ENCODE measurements around the gene PASD1.
"Not testable (repeated sequence)": the region's sequence is repeated elsewhere in the genome, so short reads cannot be mapped to it uniquely, and the experiment has no call there.

PASD1 gene, protein sequence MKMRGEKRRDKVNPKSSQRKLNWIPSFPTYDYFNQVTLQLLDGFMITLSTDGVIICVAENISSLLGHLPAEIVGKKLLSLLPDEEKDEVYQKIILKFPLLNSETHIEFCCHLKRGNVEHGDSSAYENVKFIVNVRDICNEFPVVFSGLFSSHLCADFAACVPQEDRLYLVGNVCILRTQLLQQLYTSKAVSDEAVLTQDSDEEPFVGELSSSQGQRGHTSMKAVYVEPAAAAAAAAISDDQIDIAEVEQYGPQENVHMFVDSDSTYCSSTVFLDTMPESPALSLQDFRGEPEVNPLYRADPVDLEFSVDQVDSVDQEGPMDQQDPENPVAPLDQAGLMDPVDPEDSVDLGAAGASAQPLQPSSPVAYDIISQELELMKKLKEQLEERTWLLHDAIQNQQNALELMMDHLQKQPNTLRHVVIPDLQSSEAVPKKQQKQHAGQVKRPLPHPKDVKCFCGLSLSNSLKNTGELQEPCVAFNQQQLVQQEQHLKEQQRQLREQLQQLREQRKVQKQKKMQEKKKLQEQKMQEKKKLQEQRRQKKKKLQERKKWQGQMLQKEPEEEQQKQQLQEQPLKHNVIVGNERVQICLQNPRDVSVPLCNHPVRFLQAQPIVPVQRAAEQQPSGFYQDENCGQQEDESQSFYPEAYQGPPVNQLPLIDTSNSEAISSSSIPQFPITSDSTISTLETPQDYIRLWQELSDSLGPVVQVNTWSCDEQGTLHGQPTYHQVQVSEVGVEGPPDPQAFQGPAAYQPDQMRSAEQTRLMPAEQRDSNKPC

DNA sequence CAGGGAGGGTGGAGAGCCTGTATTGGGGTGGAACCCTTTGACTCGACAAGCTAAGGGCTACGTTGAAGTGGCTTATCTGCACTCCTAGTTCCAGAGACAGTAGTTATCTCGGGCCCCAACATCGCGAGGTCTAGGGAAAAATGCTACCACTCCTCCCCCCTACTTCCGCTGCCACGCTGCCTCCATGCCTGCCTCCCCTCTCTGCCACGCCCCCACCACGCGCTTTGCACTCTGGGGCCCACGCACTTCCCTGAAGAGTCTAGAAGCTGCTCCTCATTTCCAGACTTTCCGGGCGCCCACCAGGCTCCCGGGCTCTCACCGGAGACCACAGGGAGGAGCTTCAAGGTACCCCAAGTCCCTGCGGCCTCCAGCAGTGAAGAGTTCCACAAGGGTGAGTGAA is at the start of gene PASD1:
PASD1 (plus strand) TSS at position 227 of the 400 bp plus-strand sequence. CDS start 37,879 bp downstream, outside the sequence.
- DNase-seq, result no peak

DNA sequence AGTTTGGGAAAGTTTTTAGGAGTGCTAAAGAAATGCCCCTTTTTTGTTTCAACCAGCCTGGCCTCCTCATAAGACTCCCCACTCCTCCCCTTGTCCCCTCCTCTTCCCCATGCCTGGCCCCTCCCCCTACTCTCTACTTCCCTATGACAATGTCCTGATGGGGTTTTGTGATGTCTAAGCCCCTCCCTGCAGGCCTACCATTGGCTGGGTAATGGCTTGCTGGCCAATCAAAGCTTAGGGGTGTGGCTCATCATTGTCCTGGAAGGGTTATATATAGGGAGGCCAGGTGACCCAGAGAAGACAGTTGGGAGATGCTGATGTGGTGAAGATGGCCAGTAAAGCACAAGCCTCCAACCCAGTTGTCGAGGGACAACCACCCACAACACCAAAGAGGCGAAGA is 48.2 kb upstream of the PASD1 start:
- no peak for DNase-seq

DNA sequence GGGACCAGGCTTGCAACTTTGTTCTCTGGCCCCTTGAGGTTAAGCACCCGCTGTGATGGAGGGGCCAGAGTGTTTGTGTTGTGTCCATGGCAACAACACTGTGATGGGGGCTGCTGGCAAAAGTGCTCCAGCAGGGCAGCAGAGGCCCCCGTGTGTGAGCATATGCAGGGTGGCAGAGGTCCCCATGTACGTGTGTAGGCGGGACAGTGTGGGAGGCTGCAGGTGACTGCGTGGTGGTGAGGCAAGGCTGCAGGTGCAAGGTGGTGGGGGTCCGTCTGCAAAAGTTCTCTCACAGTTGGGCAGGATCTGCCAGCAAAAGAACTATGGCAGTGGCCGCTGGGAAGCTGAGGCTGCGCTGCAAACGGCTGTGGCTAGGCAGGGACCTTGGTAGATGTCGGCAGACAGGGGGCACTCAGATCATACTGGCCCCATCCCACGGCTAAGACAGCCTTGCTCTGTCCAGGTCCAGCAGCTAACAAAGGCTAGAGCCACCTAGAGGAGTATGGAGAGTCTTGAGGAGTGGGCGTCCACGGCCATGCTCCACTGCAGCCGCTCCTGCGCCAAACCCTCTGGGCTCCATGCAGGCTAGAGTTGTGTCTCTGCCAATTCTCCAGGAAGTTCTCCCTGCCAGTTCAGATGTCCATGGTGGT is 46.8 kb upstream of the PASD1 start:
- no peak for DNase-seq

DNA sequence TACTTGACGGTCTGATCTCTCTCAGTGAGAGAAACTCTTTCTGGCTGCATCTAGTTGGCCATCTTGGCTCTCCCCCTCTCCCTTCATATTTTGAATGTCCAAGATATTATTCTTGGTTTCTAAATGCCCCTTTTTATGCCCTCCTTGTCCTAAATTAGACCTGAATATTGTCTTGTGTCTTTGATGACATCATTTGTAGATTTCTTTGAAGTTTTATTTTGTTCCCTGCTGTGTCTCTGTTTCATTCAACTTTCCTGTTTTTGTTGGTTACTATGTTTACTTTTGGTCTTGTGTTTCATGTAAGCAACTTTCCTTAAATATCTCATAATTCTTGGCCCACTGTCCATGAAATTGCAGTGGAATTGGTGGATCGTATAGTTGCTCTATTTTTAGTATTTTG is 46.1 kb upstream of the PASD1 start:
- no peak for DNase-seq

DNA sequence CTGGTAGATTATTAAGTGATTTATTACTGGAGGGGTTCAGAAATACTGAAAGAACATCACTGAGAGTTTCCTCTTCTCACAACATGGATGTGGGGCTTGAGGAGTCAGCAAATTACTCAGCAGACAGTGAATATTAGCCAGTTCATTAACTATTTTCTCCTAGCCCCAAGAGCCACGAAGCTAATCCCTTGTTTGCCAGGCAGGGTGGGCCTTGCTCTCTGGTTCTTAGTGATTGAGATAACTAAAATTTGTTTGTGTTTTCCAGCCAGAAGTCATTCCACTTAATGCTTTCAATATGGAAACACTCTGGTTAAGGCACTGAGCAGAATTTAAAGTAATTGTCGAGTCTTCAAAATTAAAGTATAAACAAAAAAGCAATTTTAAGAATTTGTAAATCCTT is 40.1 kb upstream of the PASD1 start:
- no peak for DNase-seq

DNA sequence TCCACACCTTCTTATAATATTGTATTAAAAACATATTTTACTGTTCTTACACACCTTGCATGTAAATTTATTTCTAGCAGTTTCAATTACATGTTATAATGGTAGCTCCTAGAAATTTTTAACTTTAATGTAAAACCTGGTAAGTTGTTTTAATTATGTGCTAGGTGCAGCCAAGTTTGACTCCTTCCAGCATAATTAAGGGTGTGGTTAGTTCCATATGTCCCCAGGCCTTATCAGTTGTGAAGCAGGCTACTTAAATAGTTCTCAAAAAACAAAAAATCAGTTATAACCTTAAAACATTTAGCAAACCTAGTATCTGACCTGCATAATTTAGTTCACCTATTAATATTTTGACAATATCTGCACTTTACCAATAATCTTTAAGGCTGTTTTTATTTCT is 26.9 kb upstream of the PASD1 start:
- no peak for DNase-seq

DNA sequence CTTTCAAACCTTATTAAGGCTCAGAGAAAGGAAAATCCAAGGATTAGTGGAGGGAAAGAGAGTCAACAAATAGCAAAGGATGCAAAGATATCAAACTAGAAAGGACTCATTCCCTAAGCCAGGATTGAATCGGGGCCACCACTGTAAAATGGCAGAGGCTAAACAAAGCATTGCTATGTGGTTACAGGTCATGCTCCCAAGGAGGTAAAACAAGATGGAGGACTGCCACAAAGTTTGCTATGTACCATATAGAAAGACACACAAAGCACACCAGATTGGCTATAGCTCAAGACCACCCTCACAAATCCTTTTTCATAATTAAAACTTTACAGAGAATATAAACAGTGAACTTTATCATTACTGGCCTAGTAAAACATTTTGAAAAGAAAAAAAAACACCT is 25.9 kb upstream of the PASD1 start:
- no peak for DNase-seq

DNA sequence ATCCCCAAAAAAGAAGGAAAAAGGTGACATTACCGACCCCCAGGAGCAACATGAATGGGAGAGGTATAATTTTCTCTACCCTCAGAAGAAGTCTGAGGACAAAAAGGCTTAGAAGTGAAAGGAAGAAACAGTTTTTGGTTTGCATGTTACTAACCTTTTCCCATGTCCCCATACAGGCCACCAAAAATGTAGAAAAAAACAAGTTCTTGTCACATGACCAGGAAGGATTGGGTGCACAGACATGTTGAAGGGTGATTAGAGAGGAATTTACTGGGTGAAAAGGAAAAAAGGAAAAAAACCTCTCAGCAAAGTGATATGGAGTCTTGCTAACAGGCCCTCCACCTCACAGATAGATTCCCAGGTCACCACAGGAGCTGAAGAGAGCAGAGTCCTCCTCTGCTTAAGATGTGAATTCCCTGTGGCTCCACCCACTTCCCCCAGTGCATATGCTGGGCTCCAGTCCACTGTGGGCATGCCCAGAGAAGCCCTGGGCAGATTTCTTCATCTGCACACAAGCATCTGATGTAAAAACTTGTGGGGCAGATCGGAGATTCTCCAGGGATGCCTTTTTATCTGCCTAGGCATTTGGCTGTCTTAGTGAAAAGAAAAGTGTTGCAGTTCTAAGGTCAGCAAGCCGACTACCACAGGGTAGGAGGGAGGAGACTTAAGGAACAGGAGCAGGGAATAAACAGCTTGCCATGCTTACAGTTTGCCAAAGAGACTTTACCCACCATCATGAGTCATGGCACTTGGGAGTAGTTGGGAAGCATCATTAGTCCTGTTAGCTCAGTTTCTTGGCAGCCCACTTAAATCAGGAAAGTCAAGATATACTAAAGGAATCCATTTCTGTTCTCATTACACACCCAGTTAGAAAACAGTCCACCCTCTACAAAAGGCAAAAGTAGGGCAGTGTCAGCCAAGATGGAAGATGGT is 25.0 kb upstream of the PASD1 start:
- DNase-seq, result no peak

DNA sequence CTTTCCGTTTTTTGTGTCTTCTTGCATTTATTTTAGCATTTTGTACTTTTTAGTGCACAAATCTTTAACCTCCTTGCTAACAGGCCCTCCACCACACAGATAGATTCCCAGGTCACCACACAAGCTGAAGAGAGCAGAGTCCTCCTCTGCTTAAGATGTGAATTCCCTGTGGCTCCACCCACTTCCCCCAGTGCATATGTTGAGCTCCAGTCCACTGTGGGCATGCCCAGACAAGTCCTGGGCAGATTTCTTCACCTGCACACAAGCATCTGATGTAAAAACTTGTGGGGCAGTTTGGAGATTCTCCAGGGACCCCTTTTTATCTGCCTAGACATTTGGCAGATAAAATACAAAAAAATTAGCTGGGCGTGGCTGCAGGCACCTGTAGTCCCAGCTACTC is 19.8 kb upstream of the PASD1 start:
- DNase-seq, result no peak

DNA sequence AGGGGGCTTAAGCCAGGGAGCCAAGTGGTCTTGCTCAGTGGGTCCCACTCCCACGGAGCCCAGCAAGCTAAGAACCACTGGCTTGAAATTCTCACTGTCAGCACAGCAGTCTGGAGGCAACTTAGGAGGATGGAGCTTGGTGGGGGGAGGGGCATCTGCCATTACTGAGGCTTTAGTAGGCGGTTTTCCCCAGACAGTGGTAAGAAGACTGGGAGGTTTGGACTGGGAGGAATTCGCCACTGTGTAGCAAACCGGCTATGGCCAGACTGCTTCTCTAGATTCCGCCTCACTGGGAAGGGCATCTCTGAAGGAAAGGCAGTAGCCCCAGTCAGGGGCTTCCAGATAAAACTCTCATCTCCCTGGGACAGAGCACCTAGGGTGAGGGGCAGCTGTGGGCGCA is 17.2 kb upstream of the PASD1 start:
- not testable (repeated sequence) for DNase-seq

DNA sequence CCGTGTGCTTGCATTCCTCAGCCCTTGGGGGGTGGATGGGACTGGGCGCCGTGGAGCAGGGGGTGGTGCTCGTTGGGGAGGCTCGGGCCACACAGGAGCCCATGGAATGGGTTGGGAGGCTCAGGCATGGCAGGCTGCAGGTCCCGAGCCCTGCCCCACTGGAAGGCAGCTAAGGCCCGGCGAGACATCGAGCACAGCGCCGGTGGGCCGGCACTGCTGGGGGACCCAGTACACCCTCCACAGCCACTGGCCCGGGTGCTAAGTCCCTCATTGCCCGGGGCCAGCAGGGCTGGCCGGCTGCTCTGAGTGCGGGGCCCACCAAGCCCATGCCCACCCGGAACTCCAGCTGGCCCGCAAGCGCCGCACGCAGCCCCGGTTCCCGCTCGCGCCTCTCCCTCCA is 12.3 kb upstream of the PASD1 start:
- not testable (repeated sequence) for DNase-seq

DNA sequence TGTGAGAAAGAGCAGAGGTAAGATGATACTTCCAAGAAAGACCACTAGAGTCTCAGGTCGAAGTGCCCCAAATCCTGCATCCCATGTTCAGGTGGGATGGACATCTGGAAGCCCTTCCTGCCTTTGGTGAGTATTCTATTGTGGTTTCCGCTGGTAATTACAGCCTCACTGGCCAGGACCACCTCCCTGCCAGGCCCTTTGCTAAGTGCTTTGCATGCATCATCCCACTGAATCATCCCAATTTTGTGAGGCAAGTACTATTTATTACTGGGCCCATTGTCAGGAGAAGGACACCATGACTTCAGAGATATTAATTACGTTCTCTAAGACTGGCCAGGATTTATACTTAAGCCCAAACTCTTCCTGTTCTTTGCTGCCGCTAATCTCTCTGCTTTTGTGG is 10.7 kb upstream of the PASD1 start:
- DNase-seq, result no peak

DNA sequence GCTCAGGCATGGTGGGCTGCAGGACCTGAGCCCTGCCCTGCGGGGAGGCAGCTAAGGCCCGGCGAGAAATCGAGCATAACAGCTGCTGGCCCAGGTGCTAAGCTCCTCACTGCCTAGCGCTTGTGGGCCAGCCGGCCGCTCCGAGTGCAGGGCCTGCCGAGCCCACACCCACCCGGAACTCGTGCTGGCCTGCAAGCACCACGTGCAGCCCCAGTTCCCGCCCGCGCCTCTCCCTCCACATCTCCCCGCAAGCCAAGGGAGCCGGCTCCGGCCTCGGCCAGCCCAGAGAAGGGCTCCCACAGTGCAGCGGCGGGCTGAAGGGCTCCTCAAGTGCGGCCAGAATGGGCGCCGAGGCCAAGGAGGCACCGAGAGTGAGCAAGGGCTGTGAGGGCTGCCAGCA is 8.2 kb upstream of the PASD1 start:
- not testable (repeated sequence) for DNase-seq

DNA sequence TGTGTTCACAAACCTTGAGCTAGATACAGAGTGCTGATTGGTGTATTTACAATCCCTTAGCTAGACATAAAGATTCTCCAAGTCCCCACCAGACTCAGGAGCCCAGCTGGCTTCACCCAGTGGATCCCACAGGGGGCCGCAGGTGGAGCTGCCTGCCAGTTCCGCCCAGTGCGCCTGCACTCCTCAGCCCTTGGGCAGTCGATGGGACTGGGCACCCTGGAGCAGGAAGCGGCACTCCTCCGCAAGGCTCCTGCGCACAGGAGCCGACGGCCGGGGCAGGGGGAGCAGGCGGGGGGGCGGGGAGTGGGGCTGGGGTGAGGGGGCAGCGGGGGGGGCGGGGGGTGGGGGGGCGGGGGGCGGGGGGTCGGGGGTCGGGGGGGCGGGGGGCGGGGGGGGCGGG is 990 bp upstream of the PASD1 start:
- not testable (repeated sequence) for DNase-seq

DNA sequence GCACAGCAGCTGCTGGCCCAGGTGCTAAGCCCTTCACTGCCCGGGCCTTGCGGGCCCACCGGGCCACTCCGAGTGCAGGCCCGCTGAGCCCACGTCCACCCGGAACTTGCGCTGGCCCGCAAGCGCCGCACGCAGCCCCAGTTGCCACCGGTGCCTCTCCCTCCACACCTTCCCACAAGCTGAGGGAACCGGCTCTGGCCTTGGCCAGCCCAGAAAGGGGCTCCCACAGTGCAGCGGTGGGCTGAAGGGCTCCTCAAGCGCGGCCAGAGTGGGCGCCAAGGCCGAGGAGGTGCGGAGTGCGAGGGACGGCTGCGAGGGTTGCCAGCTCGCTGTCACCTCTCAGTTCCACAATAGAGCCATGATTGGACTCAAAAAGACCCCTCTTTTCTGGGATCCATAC is 472 bp upstream of the PASD1 start:
- not testable (repeated sequence) for DNase-seq

DNA sequence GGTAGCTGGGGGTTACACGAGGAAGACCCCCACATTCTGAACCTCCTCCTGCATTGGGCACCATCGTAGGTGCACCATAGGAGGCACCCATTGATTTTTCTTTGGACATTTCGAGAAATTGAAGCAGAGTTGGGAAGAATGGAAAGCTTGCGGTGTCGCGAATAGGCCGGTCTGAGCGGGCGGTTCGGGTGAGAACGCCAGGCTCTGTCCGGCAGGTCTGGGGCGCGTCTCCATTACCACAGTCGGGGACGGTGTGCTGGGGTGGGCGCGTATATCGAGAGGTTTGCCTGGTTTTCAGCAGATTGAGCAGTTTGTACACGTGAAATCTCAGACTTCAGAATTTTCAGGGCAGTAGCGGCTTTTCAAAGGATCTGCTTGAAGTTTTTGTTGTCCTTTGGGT is 560 bp downstream of the PASD1 start:
- no peak for DNase-seq

DNA sequence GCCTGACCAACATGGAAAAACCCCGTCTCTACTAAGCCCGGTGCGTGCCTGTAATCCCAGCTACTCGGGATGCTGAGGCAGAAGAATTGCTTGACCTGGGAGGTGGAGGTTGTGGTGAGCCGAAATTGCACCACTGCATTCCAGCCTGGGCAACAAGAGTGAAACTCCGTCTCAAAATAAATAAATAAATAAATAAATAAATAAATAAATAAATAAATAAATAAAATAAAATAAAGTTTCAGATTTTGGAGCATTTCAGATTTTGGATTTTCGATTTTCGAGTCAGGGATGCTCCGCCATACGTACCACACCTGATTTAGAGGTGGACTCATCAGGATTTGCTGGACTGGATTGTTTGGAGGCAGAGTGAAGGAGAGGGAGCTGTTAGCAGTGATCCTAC is 3.4 kb downstream of the PASD1 start:
- DNase-seq, result not testable (repeated sequence)

DNA sequence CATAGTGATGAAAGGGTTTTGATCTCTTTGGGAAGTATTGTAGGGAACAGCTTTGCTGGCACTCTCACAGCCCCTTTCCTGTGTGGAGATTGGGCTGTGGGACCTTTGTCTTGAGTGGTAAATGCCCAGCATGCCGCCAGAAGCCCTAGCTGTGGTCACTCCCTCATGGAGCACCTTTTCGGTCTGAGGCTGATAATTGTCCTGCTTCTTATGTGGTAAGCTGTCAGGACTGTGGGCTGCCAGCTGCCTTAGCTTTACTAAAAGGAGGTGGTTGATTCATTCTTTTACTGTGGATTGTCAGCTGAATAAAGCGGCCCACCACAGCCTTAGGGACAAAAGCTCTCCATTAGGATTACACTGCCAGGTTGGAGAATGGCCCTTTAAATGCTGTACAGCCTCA is 7.1 kb downstream of the PASD1 start:
- DNase-seq, result no peak

DNA sequence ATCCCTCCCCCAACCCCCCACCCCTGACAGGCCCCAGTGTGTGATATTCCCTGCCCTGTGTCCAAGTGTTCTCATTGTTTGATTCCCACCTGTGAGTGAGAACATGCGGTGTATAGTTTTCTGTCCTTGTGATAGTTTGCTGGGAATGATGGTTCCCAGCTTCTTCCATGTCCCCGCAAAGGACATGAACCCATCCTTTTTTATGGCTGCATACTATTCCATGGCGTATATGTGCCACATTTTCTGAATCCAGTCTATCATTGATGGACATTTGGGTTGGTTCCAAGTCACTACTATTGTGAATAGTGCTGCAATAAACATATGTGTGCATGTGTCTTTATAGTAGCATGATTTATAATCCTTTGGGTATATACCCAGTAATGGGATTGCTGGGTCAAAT is 29.9 kb downstream of the PASD1 start:
- not testable (repeated sequence) for DNase-seq

DNA sequence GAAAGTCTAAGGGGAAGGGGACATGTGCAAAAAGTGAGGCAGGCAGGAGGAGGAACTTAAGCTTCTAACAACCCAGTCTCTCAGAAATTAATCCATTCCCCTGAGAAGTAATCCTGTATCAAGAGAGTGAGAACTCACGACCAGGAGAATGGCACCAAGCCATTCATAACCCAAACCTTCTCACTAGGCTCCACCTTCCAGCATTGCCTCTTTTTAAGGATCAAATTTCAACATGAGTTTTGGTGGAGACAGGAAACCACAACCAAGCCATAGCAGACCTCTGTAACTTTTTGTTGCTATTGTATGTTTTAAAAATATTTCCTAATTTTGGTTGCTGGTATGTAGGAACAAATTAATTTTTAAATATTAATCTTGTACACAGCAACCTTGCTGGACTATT is 32.8 kb downstream of the PASD1 start:
- DNase-seq, result no peak

DNA sequence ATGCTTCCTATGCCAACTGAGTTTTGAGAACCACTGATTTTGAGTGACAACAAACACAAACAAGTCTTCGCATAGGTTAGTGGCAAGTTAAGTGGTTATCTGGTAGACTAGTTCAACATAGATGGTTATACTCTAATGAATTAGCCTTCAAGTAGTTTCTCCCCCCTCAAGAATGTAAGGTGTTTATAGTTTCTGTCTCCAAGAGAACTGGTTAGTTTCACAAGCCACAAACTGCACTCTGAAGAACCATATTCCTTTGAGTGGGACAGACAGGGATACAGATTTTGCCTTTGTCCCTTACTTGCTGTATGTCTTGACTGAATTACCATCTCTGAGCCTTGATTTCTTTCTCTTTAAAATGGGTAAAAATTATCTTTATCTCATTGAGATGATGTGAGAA is 41.5 kb downstream of the PASD1 start:
- DNase-seq, result no peak

DNA sequence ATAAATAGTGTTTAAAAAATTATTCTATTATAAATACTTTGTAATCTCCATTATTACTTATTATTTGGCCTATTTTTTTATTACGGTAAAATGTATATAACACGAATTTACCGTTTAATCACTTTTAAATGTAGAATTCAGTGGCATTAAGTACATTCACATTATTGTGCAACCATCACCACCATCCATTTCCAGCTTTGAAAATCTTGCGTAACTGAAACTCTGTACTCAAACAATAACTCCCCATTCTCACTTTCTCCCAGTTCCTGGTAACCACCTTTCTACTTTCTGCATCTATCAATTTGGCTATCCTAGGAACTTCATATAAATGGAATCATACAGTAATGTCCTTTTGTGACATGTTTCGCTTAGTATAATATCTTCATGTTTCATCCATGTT is 45.7 kb downstream of the PASD1 start:
- DNase-seq, result no peak

DNA sequence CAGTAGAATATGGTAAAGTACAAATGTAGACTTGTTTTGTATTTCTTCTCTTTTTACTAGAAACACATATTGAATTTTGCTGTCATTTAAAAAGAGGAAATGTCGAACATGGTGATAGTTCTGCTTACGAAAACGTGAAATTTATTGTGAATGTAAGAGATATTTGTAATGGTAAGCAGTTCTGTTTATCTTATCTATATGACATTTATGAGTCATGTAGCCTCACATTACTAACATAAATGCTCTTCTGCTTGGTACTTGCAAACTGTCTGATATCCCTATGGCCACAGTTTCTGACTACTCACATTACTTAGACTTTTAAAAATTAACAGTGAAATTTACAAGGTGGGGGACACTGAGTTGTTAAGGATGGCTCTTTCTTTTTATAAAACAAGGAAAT is 57.9 kb downstream of the PASD1 start:
- DNase-seq, result no peak
